Gastroesophageal sphincter (tissue), 3 donors: Measurements from ENCODE around the gene MYBPH.

Experiments used
- EP300 ChIP-seq: sonication (generic); formaldehyde crosslinking; IDR thresholded peaks from one replicate; pipeline ENCODE4 v1.6.1; 2017; ENCODE audit warnings: antibody characterized with exemption, mild to moderate bottlenecking
- POLR2AphosphoS5 ChIP-seq: sonication (generic); formaldehyde crosslinking; IDR thresholded peaks from one replicate; pipeline ENCODE4 v1.6.1; 2017; ENCODE audit warnings: antibody characterized with exemption
- TF ChIP-seq, protein P1 (sequence below), 4 experiments: fragments of 200-600 bp in 2 of 4; fragments of 450-650 bp in 2 of 4; sonication (generic) in 1 of 4; IDR thresholded peaks; one replicate each; pipeline ENCODE4 v1.5.1; 2017 to 2019; ENCODE audit warnings: antibody characterized with exemption in 4 of 4, mild to moderate bottlenecking in 2 of 4, moderate library complexity in 2 of 4

DNA sequence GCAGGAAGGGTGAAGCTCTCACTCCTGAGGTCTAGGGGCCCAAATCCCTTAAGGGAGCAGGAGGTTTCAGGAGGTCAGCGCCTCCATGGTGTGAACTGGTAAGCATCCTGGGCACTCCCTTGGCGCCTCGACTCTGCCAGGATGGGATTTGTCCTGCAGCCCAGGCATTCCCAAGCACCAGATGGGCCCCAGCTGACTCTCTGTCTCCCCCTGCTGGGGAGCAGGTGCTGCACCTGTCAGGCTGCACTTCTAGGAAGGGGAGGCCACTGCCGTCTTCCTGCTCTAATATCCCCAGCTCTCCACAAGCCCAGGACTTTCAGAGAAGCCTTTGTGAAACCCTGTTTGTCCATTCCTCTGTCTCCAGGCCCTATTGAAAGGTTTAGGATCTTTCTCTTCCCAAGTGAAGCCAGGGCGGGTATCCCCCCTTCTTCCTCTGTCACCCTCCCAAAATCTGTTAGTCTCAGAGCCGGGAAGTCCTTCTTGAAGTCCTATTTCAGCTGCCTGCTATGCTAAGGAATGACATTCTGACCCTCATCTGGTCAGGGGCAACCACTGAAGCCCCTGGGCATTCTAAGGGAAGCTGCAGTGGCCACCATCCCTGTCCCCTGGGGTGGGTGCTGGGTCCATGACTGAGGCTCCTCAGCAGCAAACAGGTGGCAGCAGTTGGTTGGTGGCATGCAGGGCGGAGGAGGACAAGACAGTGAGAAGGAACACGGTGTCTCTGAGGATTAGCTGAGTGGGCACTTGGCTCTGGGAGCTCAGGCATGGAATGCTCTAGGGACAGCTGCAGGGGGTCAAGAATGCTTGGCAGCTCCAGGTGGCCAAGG, 3.2 kb downstream of the MYBPH start:
- TF ChIP-seq, protein P1, sequence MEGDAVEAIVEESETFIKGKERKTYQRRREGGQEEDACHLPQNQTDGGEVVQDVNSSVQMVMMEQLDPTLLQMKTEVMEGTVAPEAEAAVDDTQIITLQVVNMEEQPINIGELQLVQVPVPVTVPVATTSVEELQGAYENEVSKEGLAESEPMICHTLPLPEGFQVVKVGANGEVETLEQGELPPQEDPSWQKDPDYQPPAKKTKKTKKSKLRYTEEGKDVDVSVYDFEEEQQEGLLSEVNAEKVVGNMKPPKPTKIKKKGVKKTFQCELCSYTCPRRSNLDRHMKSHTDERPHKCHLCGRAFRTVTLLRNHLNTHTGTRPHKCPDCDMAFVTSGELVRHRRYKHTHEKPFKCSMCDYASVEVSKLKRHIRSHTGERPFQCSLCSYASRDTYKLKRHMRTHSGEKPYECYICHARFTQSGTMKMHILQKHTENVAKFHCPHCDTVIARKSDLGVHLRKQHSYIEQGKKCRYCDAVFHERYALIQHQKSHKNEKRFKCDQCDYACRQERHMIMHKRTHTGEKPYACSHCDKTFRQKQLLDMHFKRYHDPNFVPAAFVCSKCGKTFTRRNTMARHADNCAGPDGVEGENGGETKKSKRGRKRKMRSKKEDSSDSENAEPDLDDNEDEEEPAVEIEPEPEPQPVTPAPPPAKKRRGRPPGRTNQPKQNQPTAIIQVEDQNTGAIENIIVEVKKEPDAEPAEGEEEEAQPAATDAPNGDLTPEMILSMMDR (IDR thresholded peaks at IDR 0.05) = peak in 3 of 4 experiments; percentile 75 to 88 (median 81)
- TF ChIP-seq EP300 = no peak
- no peak for TF ChIP-seq POLR2AphosphoS5
